ENCODE results near the gene CGB8. TPM values are rescaled to one million over a fixed set of nuclear protein-coding genes. Genes with fewer than 3 reads are reported as not detected.

The CGB8 gene
- total and polyA plus RNA-seq, 2 donors (not counting 1 experiment from before 2014, with no cell fraction given): not detected

DNA sequence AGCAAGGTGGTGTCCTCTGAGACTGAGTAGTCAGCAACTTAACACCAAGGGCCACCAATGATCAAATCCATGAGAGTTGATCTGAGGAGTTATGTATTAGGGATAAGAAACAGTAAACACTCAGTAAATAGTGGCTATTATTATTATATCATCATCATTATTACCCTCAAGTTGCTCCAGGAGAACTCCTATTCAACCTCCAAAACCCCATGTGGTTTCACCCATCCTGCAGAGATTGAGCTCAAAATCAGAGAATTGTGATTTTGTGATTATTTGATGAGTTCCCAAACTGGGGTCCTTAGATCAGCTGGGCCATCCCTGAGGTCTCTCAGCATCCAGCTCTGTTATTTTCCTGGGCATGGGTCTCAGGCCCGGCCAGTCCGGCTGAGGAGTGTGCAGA is 12.1 kb upstream of the CGB8 start:
- TF ChIP-seq, protein P1, sequence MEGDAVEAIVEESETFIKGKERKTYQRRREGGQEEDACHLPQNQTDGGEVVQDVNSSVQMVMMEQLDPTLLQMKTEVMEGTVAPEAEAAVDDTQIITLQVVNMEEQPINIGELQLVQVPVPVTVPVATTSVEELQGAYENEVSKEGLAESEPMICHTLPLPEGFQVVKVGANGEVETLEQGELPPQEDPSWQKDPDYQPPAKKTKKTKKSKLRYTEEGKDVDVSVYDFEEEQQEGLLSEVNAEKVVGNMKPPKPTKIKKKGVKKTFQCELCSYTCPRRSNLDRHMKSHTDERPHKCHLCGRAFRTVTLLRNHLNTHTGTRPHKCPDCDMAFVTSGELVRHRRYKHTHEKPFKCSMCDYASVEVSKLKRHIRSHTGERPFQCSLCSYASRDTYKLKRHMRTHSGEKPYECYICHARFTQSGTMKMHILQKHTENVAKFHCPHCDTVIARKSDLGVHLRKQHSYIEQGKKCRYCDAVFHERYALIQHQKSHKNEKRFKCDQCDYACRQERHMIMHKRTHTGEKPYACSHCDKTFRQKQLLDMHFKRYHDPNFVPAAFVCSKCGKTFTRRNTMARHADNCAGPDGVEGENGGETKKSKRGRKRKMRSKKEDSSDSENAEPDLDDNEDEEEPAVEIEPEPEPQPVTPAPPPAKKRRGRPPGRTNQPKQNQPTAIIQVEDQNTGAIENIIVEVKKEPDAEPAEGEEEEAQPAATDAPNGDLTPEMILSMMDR (conservative IDR thresholded peaks at IDR 0.05 in 1 of 2, IDR thresholded peaks at IDR 0.05 in 1 of 2; ENCODE audit: low read depth in 1 of 2, low read length in 2 of 2): no peak
- TF ChIP-seq EZH2 (IDR thresholded peaks at IDR 0.05; ENCODE audit: low read length, missing control alignments): no peak
- H3K27me3 ChIP-seq (ENCODE audit: control insufficient read depth, insufficient read depth, low read length): peaks cover 16% of the 10 kb centered on the region
- H2AFZ ChIP-seq (ENCODE audit: low read length): no peak overlapping the region
- no peak overlapping the region for H3K4me3 ChIP-seq (replicated peaks in 1 of 4; ENCODE audit: control extremely low read depth in 1 of 4, insufficient read depth in 1 of 4, low read depth in 3 of 4, low read length in 4 of 4)
- no peaks in the 10 kb centered on the region for H4K20me1 ChIP-seq (ENCODE audit: control insufficient read depth, extremely low read depth, insufficient read depth, low read length)
- no peak overlapping the region for H3K27ac ChIP-seq (ENCODE audit: insufficient read depth, low read length)
- no peak for DNase-seq (ENCODE audit: low read depth in 2 of 2)
- H3K9me3 ChIP-seq (ENCODE audit: control insufficient read depth, insufficient read depth, low read depth, low read length): no peaks in the 10 kb centered on the region
- H3K4me1 ChIP-seq (ENCODE audit: control insufficient read depth, extremely low read depth, insufficient read depth, low read length): peaks cover 2% of the 10 kb centered on the region
- no peaks in the 10 kb centered on the region for H3K36me3 ChIP-seq (ENCODE audit: control insufficient read depth, insufficient read depth, low read length)
- no peak overlapping the region for H3K4me2 ChIP-seq (ENCODE audit: extremely low read depth, insufficient read depth, low read length)
- no peak overlapping the region for H3K9ac ChIP-seq (ENCODE audit: insufficient read depth, low read length)
- H3K79me2 ChIP-seq (ENCODE audit: control insufficient read depth, insufficient read depth, low read length): no peaks in the 10 kb centered on the region

GRCh38 chr19:49059053-49059452 is 10.1 kb upstream of the CGB8 start:
- Histone ChIP-seq H3K4me3 (replicated peaks in 1 of 4; ENCODE audit: control extremely low read depth in 1 of 4, insufficient read depth in 1 of 4, low read depth in 3 of 4, low read length in 4 of 4) (no peak overlapping the region), H3K4me2 (ENCODE audit: extremely low read depth, insufficient read depth, low read length) (no peak overlapping the region), H3K4me1 (ENCODE audit: control insufficient read depth, extremely low read depth, insufficient read depth, low read length) (peaks cover 2% of the 10 kb centered on the region), H2AFZ (ENCODE audit: low read length) (no peak overlapping the region), H4K20me1 (ENCODE audit: control insufficient read depth, extremely low read depth, insufficient read depth, low read length) (no peaks in the 10 kb centered on the region), H3K27me3 (ENCODE audit: control insufficient read depth, insufficient read depth, low read length) (peaks cover 2% of the 10 kb centered on the region), H3K36me3 (ENCODE audit: control insufficient read depth, insufficient read depth, low read length) (no peaks in the 10 kb centered on the region), H3K79me2 (ENCODE audit: control insufficient read depth, insufficient read depth, low read length) (no peaks in the 10 kb centered on the region), H3K9me3 (ENCODE audit: control insufficient read depth, insufficient read depth, low read depth, low read length) (no peaks in the 10 kb centered on the region), H3K27ac (ENCODE audit: insufficient read depth, low read length) (no peak overlapping the region), H3K9ac (ENCODE audit: insufficient read depth, low read length) (no peak overlapping the region)
- TF ChIP-seq EZH2 (IDR thresholded peaks at IDR 0.05; ENCODE audit: low read length, missing control alignments): no peak
- TF ChIP-seq, protein P1 (conservative IDR thresholded peaks at IDR 0.05 in 1 of 2, IDR thresholded peaks at IDR 0.05 in 1 of 2; ENCODE audit: low read depth in 1 of 2, low read length in 2 of 2): no peak
- no peak for DNase-seq (ENCODE audit: low read depth in 2 of 2)

GRCh38 chr19:49058562-49058961 is 9.7 kb upstream of the CGB8 start:
- Histone ChIP-seq H3K4me1 (ENCODE audit: control insufficient read depth, extremely low read depth, insufficient read depth, low read length) (peaks cover 2% of the 10 kb centered on the region), H3K27ac (ENCODE audit: insufficient read depth, low read length) (no peak overlapping the region), H3K36me3 (ENCODE audit: control insufficient read depth, insufficient read depth, low read length) (no peaks in the 10 kb centered on the region), H2AFZ (ENCODE audit: low read length) (no peak overlapping the region), H3K9ac (ENCODE audit: insufficient read depth, low read length) (no peak overlapping the region), H3K79me2 (ENCODE audit: control insufficient read depth, insufficient read depth, low read length) (no peaks in the 10 kb centered on the region), H3K9me3 (ENCODE audit: control insufficient read depth, insufficient read depth, low read depth, low read length) (no peaks in the 10 kb centered on the region), H3K4me3 (replicated peaks in 1 of 4; ENCODE audit: control extremely low read depth in 1 of 4, insufficient read depth in 1 of 4, low read depth in 3 of 4, low read length in 4 of 4) (no peak overlapping the region), H3K27me3 (ENCODE audit: control insufficient read depth, insufficient read depth, low read length) (no peaks in the 10 kb centered on the region), H4K20me1 (ENCODE audit: control insufficient read depth, extremely low read depth, insufficient read depth, low read length) (no peaks in the 10 kb centered on the region), H3K4me2 (ENCODE audit: extremely low read depth, insufficient read depth, low read length) (no peak overlapping the region)
- TF ChIP-seq EZH2 (IDR thresholded peaks at IDR 0.05; ENCODE audit: low read length, missing control alignments): no peak
- TF ChIP-seq, protein P1 (conservative IDR thresholded peaks at IDR 0.05 in 1 of 2, IDR thresholded peaks at IDR 0.05 in 1 of 2; ENCODE audit: low read depth in 1 of 2, low read length in 2 of 2): no peak
- peak in 1 of 2 donors; percentile 51 for DNase-seq (ENCODE audit: low read depth in 2 of 2)

Data from fibroblast of lung (primary cell).